ENCODE data around the gene ELMO3. TPM values are rescaled to one million over a fixed set of nuclear protein-coding genes. Genes with fewer than 3 reads are reported as not detected.
A peak's percentile ranks its signal among the peaks of the same experiment; 100 is the strongest.

ELMO3 gene
- total and polyA plus RNA-seq, 2 of the 13 experiments (the other 11 are each of a cell fraction or from before 2014, with no cell fraction given): 2.6 to 4.0 TPM

GRCh38 chr16:67164599-67165061 lies 34.3 kb upstream of the ELMO3 start, which contains the start of gene HSF4 (continued):
- no peak for TF ChIP-seq ZNF646 (CRISPR knock-in tag; IDR thresholded peaks at IDR 0.05)
- peak; percentile 90; the same call in 1 of the 2 replicates for TF ChIP-seq ZGPAT (CRISPR knock-in tag; IDR thresholded peaks at IDR 0.05)
- no peak for TF ChIP-seq ATF1 (CRISPR knock-in tag; IDR thresholded peaks at IDR 0.05)
- no peak for TF ChIP-seq ARID3A (IDR thresholded peaks at IDR 0.05; ENCODE audit: low read depth, low read length)
- no peak for TF ChIP-seq PAX8 (CRISPR knock-in tag; IDR thresholded peaks at IDR 0.05; ENCODE audit: borderline replicate concordance)
- no peak for TF ChIP-seq HMGA1 (CRISPR knock-in tag; conservative IDR thresholded peaks at IDR 0.05)
- TF ChIP-seq RELA (CRISPR knock-in tag; IDR thresholded peaks at IDR 0.05): peak; percentile 94
- no peak for TF ChIP-seq ZNF432 (CRISPR knock-in tag; IDR thresholded peaks at IDR 0.05; ENCODE audit: borderline replicate concordance)
- no peak; the same call in 1 of the 2 replicates for TF ChIP-seq EED (CRISPR knock-in tag; IDR thresholded peaks at IDR 0.05)
- no peak for TF ChIP-seq KAT2B (IDR thresholded peaks at IDR 0.05; ENCODE audit: borderline replicate concordance, low read depth, low read length)
- TF ChIP-seq SP2 (CRISPR knock-in tag; IDR thresholded peaks at IDR 0.05): no peak
- TF ChIP-seq ZNF496 (CRISPR knock-in tag; IDR thresholded peaks at IDR 0.05; ENCODE audit: insufficient replicate concordance): no peak
- no peak for TF ChIP-seq NAIF1 (CRISPR knock-in tag; IDR thresholded peaks at IDR 0.05; ENCODE audit: borderline replicate concordance)
- TF ChIP-seq ZNF230 (CRISPR knock-in tag; IDR thresholded peaks at IDR 0.05): no peak
- TF ChIP-seq MED1 (CRISPR knock-in tag; IDR thresholded peaks at IDR 0.05): peak; percentile 89
- TF ChIP-seq AGO2 (optimal IDR thresholded peaks at IDR 0.05; ENCODE audit: low read depth, low read length): peak; percentile 54
- TF ChIP-seq HDAC2 (CRISPR knock-in tag; IDR thresholded peaks at IDR 0.05): peak; percentile 70
- TF ChIP-seq MIER2 (CRISPR knock-in tag; IDR thresholded peaks at IDR 0.05): peak; percentile 61; the same call in 1 of the 2 replicates
- no peak for TF ChIP-seq RAD51 (IDR thresholded peaks at IDR 0.05; ENCODE audit: borderline replicate concordance)
- no peak for TF ChIP-seq DPF2 (CRISPR knock-in tag; IDR thresholded peaks at IDR 0.05; ENCODE audit: borderline replicate concordance, low read depth)
- TF ChIP-seq IKZF5 (CRISPR knock-in tag; IDR thresholded peaks at IDR 0.05): peak; percentile 31; the same call in 1 of the 2 replicates

Measured in HepG2 (cell line).